ENCODE measurements around the gene RECQL5.

RECQL5 gene

GRCh38 chr17:75666959-75667790, at the start of gene RECQL5, which contains the start of gene SAP30BP:
Gene RECQL5, minus strand, starts transcription at chr17:75667154. Its CDS starts 597 bp downstream, at chr17:75666557.
Gene SAP30BP, plus strand, starts transcription at chr17:75667338. Its CDS starts 35 bp downstream, at chr17:75667373.
- DNase-seq = peak; percentile 97 to 99

- DNase-seq = no peak
These were observed 45.5 kb upstream of the RECQL5 start for GRCh38 chr17:75712446-75712845.

- no peak for DNase-seq
These were observed 40.2 kb upstream of the RECQL5 start for GRCh38 chr17:75707079-75707571.

- no peak for DNase-seq
These were observed 39.2 kb upstream of the RECQL5 start for GRCh38 chr17:75706042-75706728.

- no peak for DNase-seq
These were observed 38.3 kb upstream of the RECQL5 start for GRCh38 chr17:75704963-75705875.

- no peak for DNase-seq
These were observed 36.6 kb upstream of the RECQL5 start for GRCh38 chr17:75703591-75703990.

- no peak for DNase-seq
These were observed 36.2 kb upstream of the RECQL5 start for GRCh38 chr17:75703191-75703590.

- no peak for DNase-seq
These were observed 34.3 kb upstream of the RECQL5 start for GRCh38 chr17:75701288-75701687.

GRCh38 chr17:75698659-75699058, 31.7 kb upstream of the RECQL5 start:
- DNase-seq = no peak

- no peak for DNase-seq
These were observed 30.8 kb upstream of the RECQL5 start for GRCh38 chr17:75697651-75698291.

GRCh38 chr17:75695830-75696271, 28.9 kb upstream of the RECQL5 start:
- DNase-seq = no peak

GRCh38 chr17:75695141-75695829, 28.3 kb upstream of the RECQL5 start:
- DNase-seq = no peak

GRCh38 chr17:75694536-75694935, 27.6 kb upstream of the RECQL5 start:
- no peak for DNase-seq

- DNase-seq = no peak
These were observed 26.8 kb upstream of the RECQL5 start for GRCh38 chr17:75693500-75694481.

- no peak for DNase-seq
These were observed 26.0 kb upstream of the RECQL5 start for GRCh38 chr17:75692976-75693375.

GRCh38 chr17:75691801-75692626, 25.1 kb upstream of the RECQL5 start:
- no peak for DNase-seq

GRCh38 chr17:75691371-75691791, 24.4 kb upstream of the RECQL5 start:
- peak in 1 of 2 donors; percentile 56 for DNase-seq

- DNase-seq = peak in 1 of 2 donors; percentile 31
These were observed 22.5 kb upstream of the RECQL5 start for GRCh38 chr17:75689441-75689873.

GRCh38 chr17:75688209-75688825, 21.4 kb upstream of the RECQL5 start:
- no peak for DNase-seq

All from stimulated activated CD4-positive, alpha-beta T cell treated with anti-CD3 and anti-CD28 coated beads, Interleukin-2, amount 100 ng/mL, for 24 hours (primary cell).